HCT116 (cell line): ENCODE data around the gene SPATA20. TPM values are rescaled to one million over a fixed set of nuclear protein-coding genes. Genes with fewer than 3 reads are reported as not detected.

Experiments used
- ATAC-seq: fragments of 200-7000 bp; cut with Tn5 transposase; 2 replicates; pipeline ENCODE4 v1.9.1; 2020; ENCODE audit warnings: mild to moderate bottlenecking, moderate library complexity
- BruUV-seq: library from RNA; stranded (reverse); fragments of 400-500 nt; replicated peaks from 2 replicates; lab custom pipeline; 2021; lab: Mats Ljungman, UMichigan
- CTCF ChIA-PET: fragments of 300-600 bp; sonication (Branson Sonifier 250); formaldehyde crosslinking; loops from one replicate; lab custom pipeline; 2021; ENCODE audit warnings: antibody characterized with exemption; lab: Charles Lee
- POLR2A ChIA-PET: fragments of 300-600, 350-600 bp; sonication (Branson Sonifier 250); formaldehyde crosslinking; loops from one replicate; lab custom pipeline; 2021; ENCODE audit warnings: antibody characterized with exemption; lab: Charles Lee
- RAD21 ChIA-PET, 2 experiments: fragments of 300-600 bp; sonication (Branson Sonifier 250); formaldehyde crosslinking; loops; one replicate each; lab custom pipeline; 2023; ENCODE audit warnings: low total read pairs in 2 of 2; ENCODE audit not compliant: uncharacterized antibody in 2 of 2, unreplicated experiment in 2 of 2, low non-redundant PET in 1 of 2; lab: Charles Lee
- DNase-seq: peaks from one replicate; pipeline ENCODE4 v3.0.0-alpha.2; 2010; ENCODE audit warnings: low read depth, low spot score
- H2AFZ ChIP-seq: fragments of 200-600 bp; shearing (Covaris generic), sonication (generic); 2 replicates; pipeline ENCODE4 v1.6.1; 2017; ENCODE audit warnings: low read depth, mixed run types, mixed read lengths, antibody characterized with exemption, low read length; ENCODE audit not compliant: poor library complexity, severe bottlenecking
- H3K27ac ChIP-seq: 2 replicates; pipeline ENCODE4 v1.5.1; 2012; ENCODE audit warnings: low read depth, low read length
- H3K27me3 ChIP-seq: fragments of 200-600 bp; sonication (generic); 2 replicates; pipeline ENCODE4 v1.6.1; 2016; ENCODE audit warnings: mixed run types, low read length, mixed read lengths; ENCODE audit not compliant: insufficient read depth
- H3K36me3 ChIP-seq, 2 experiments: fragments of 200-500 bp in 1 of 2; fragments of 200-600 bp in 1 of 2; sonication (Bioruptor generic) in 1 of 2; sonication (generic) in 1 of 2; 2 replicates each; pipeline versions ENCODE4 v1.5.1 to v1.6.1; 2014 to 2016; ENCODE audit warnings: low read length in 2 of 2, inconsistent platforms in 1 of 2, mixed read lengths in 1 of 2, mixed run types in 1 of 2; ENCODE audit not compliant: insufficient read depth in 2 of 2, control insufficient read depth in 1 of 2
- H3K4me1 ChIP-seq, 2 experiments: fragments of 200-600 bp in 1 of 2; sonication (generic) in 1 of 2; 2 replicates each; pipeline versions ENCODE4 v1.5.1 to v1.6.1; 2012 to 2017; ENCODE audit warnings: low read length in 2 of 2, inconsistent platforms in 1 of 2, mild to moderate bottlenecking in 1 of 2, mixed read lengths in 1 of 2, mixed run types in 1 of 2, moderate library complexity in 1 of 2; ENCODE audit not compliant: insufficient read depth in 2 of 2, control insufficient read depth in 1 of 2
- H3K4me2 ChIP-seq: fragments of 200-600 bp; sonication (generic); 2 replicates; pipeline ENCODE4 v1.6.1; 2017; ENCODE audit warnings: mixed run types, low read length, mixed read lengths
- H3K4me3 ChIP-seq, 2 experiments: fragments of 200-600 bp in 1 of 2; sonication (generic) in 1 of 2; replicated peaks in 1 of 2; 2 replicates each; pipeline ENCODE4 v1.5.1; 2011 to 2016; ENCODE audit warnings: low read length in 2 of 2, control low read depth in 1 of 2, low read depth in 1 of 2, mild to moderate bottlenecking in 1 of 2, mixed read lengths in 1 of 2, mixed run types in 1 of 2
- H3K79me2 ChIP-seq: fragments of 200-600 bp; sonication (generic); 2 replicates; pipeline ENCODE4 v1.6.1; 2017; ENCODE audit warnings: mild to moderate bottlenecking, mixed run types, low read length, moderate library complexity, mixed read lengths; ENCODE audit not compliant: insufficient read depth
- H3K9ac ChIP-seq: fragments of 200-600 bp; sonication (generic); 2 replicates; pipeline ENCODE4 v1.6.1; 2016; ENCODE audit warnings: low read length, mixed read lengths
- H3K9me2 ChIP-seq: fragments of 200-600 bp; sonication (generic), shearing (Covaris generic); 2 replicates; pipeline ENCODE4 v1.6.1; 2017; ENCODE audit warnings: mixed run types, mild to moderate bottlenecking, moderate library complexity; ENCODE audit not compliant: insufficient read depth
- H3K9me3 ChIP-seq, 2 experiments: fragments of 200-500 bp in 1 of 2; fragments of 200-600 bp in 1 of 2; sonication (Bioruptor generic) in 1 of 2; sonication (generic) in 1 of 2; 2 replicates each; pipeline ENCODE4 v1.6.1; 2014 to 2017; ENCODE audit warnings: low read length in 2 of 2, mixed read lengths in 2 of 2, inconsistent platforms in 1 of 2, low read depth in 1 of 2, mild to moderate bottlenecking in 1 of 2, mixed run types in 1 of 2, moderate library complexity in 1 of 2; ENCODE audit not compliant: control insufficient read depth in 1 of 2, insufficient read depth in 1 of 2
- H4K20me1 ChIP-seq: fragments of 200-600 bp; sonication (generic), shearing (Covaris generic); 2 replicates; pipeline ENCODE4 v1.6.1; 2017; ENCODE audit warnings: mixed run types, mild to moderate bottlenecking, moderate library complexity; ENCODE audit not compliant: insufficient read depth
- CBX3 ChIP-seq: IDR thresholded peaks from 2 replicates; pipeline ENCODE4 v1.6.1; 2012; ENCODE audit warnings: low read depth
- CEBPB ChIP-seq: IDR thresholded peaks from 2 replicates; pipeline ENCODE4 v1.6.1; 2012; ENCODE audit warnings: low read depth
- EZH2 ChIP-seq: fragments of 200-600 bp; sonication (generic); IDR thresholded peaks from 2 replicates; pipeline ENCODE4 v1.6.1; 2017; ENCODE audit warnings: antibody characterized with exemption, mixed run types
- EZH2phosphoT487 ChIP-seq: fragments of 200-600 bp; IDR thresholded peaks from 2 replicates; pipeline ENCODE4 v1.6.1; 2018; ENCODE audit warnings: antibody characterized with exemption, borderline replicate concordance
- FOSL1 ChIP-seq: IDR thresholded peaks from 2 replicates; pipeline ENCODE4 v1.6.1; 2012; ENCODE audit warnings: low read depth
- JUND ChIP-seq: IDR thresholded peaks from 2 replicates; pipeline ENCODE4 v1.6.1; 2012
- POLR2A ChIP-seq: IDR thresholded peaks from 2 replicates; pipeline ENCODE4 v1.7.0; 2011; ENCODE audit warnings: borderline replicate concordance; ENCODE audit not compliant: insufficient read depth, insufficient read length; ENCODE audit errors: extremely low read depth
- POLR2AphosphoS5 ChIP-seq: IDR thresholded peaks from 2 replicates; pipeline ENCODE4 v1.6.1; 2011; ENCODE audit warnings: mild to moderate bottlenecking, low read depth, low read length, moderate library complexity
- RAD21 ChIP-seq: IDR thresholded peaks from 2 replicates; pipeline ENCODE4 v1.6.1; 2012; ENCODE audit warnings: low read depth, mild to moderate bottlenecking
- SIN3A ChIP-seq: IDR thresholded peaks from 2 replicates; pipeline ENCODE4 v1.6.1; 2012; ENCODE audit warnings: low read depth
- SP1 ChIP-seq: IDR thresholded peaks from 2 replicates; pipeline ENCODE4 v1.6.1; 2012; ENCODE audit warnings: low read depth
- SRF ChIP-seq: IDR thresholded peaks from 2 replicates; pipeline ENCODE4 v1.6.1; 2012; ENCODE audit warnings: low read depth
- TCF7L2 ChIP-seq: IDR thresholded peaks from 2 replicates; pipeline ENCODE4 v1.7.0; 2011; ENCODE audit warnings: borderline replicate concordance, inconsistent platforms; ENCODE audit not compliant: insufficient read depth, insufficient read length; ENCODE audit errors: extremely low read depth
- ZFX ChIP-seq: fragments of 450-650 bp; IDR thresholded peaks from 2 replicates; pipeline ENCODE4 v1.6.1; 2017
- ZNF274 ChIP-seq: fragments of 200-500 bp; sonication (Bioruptor generic); IDR thresholded peaks from 2 replicates; pipeline ENCODE4 v1.6.1; 2014; ENCODE audit warnings: mild to moderate bottlenecking, low read depth, low read length, inconsistent platforms
- intact Hi-C: fragments of 100-400 bp; cut with micrococcal nuclease; formaldehyde crosslinking; loops from 2 replicates; pipeline ENCODE4 v1.10.0; 2022
- total RNA-seq: library from RNA; stranded (reverse); gene quantifications from one replicate; pipeline ENCODE4 v1.2.1, GENCODE V29; 2021; ENCODE audit not compliant: unreplicated experiment
- TF ChIP-seq, protein P1 (sequence below): IDR thresholded peaks from 2 replicates; pipeline ENCODE4 v1.6.1; 2012; ENCODE audit warnings: low read depth
- TF ChIP-seq, protein P2 (sequence below): IDR thresholded peaks from 2 replicates; pipeline ENCODE4 v1.6.1; 2012
- TF ChIP-seq, protein P3 (sequence below): IDR thresholded peaks from 2 replicates; pipeline ENCODE4 v1.6.1; 2012

The SPATA20 gene
- total RNA-seq, 1 experiment from 2014 or later, result 57.5 TPM

DNA sequence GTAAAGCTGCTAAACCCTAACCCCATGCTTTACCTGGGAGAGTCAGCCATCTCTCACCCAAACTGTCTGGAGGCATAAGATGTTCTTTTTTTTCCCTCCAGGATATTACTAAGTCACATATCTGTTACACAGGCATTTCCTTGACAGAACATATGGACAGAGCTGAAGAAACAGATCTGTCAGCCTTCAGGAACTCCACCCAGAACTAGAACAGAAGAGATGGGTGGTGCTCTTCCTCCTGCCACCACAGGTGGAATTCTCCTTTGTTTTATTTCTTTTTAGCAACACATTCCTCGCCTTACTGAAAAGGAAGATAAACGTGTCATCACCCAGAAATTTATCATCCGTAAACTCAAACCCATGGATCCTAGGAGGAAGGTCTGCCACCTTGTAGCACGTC is 30.0 kb upstream of the SPATA20 start:
- H3K79me2 ChIP-seq, result no peaks in the 10 kb centered on the region
- no peak overlapping the region for H3K9ac ChIP-seq
- no peaks in the 10 kb centered on the region for H3K9me3 ChIP-seq
- DNase-seq (no peak), ATAC-seq (no peak)
- no peak overlapping the region for H3K4me3 ChIP-seq
- TF ChIP-seq JUND, result no peak
- no peak for TF ChIP-seq ZFX
- TF ChIP-seq TCF7L2, result no peak
- H3K27ac ChIP-seq, result no peak overlapping the region
- no peaks in the 10 kb centered on the region for H3K36me3 ChIP-seq
- intact Hi-C loops, result no loop called here
- H3K9me2 ChIP-seq, result no peaks in the 10 kb centered on the region
- peaks cover 0 to 6% of the 10 kb centered on the region in 2 experiments; a peak in 1 of 4 replicates for H3K4me1 ChIP-seq
- no peak overlapping the region for H2AFZ ChIP-seq
- no peak overlapping the region for H3K4me2 ChIP-seq
- no peaks in the 10 kb centered on the region for H4K20me1 ChIP-seq
- ChIA-PET POLR2A (no interaction called here), RAD21 (no interaction called here), CTCF (interaction anchor here (0.8 kb wide), 1 partner anchor 15 kb away, joined by 3 read pairs; no protein-coding TSS in a partner anchor)
- H3K27me3 ChIP-seq, result no peaks in the 10 kb centered on the region
- no TSS peak for BruUV-seq

DNA sequence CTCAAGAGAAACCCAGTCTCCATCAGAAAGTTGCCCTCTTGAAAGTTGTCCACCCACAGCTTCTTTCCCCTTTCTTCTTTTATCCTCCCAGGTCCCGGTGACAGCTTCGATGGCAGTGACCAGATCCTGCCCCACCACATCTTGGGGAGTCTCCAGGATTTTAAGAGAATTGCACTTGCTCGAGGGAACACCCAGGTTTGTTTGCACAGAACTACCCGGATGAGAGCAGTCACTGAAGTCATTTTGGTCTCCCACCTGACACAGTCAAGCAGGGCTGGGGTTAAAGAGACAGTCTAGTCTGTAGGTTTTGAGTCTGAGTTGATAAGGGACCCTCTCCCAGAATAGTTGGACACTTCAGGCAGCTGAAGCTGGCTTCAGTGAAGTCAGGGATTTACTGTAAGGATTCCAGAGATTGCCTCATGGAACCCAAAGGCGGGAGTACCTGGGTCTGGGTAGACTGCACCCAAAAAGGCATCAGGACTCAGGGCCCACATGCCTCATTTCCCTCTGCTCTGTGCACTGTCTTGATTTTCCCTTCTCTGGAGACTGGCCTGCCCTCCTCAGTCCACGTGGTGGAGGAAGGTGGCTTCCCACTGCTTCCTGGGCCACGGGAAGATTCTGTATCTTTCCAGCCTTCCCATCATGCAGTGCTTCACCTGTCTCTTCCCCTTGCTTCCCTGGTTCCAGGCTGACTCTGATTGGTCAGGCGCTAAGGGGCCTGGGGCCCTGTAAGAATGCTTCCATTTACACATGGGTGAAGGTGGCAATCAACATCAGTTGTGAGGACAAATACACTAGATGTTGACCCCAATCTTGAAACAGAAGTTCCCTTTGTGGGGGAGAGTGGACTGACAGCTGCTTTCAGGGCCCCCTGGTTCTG is 29.2 kb upstream of the SPATA20 start:
- ChIA-PET POLR2A (no interaction called here), RAD21 (no interaction called here), CTCF (interaction anchor here (0.8 kb wide), 1 partner anchor 16 kb away, joined by 3 read pairs; no protein-coding TSS in a partner anchor)
- Histone ChIP-seq H4K20me1 (no peaks in the 10 kb centered on the region), H3K9me2 (no peaks in the 10 kb centered on the region), H2AFZ (peak overlapping the region; percentile 41), H3K27me3 (no peaks in the 10 kb centered on the region), H3K4me1 (peaks cover 0 to 6% of the 10 kb centered on the region in 2 experiments; a peak in 1 of 4 replicates), H3K79me2 (no peaks in the 10 kb centered on the region), H3K36me3 (no peaks in the 10 kb centered on the region), H3K27ac (no peak overlapping the region), H3K4me2 (no peak overlapping the region; the same call in 1 of the 2 replicates), H3K9me3 (no peaks in the 10 kb centered on the region), H3K9ac (no peak overlapping the region), H3K4me3 (no peak overlapping the region)
- BruUV-seq, result no TSS peak
- peak; percentile 68 for ATAC-seq
- DNase-seq, result no peak
- TF ChIP-seq SRF, result no peak
- no peak for TF ChIP-seq RAD21
- TF ChIP-seq, protein P1, sequence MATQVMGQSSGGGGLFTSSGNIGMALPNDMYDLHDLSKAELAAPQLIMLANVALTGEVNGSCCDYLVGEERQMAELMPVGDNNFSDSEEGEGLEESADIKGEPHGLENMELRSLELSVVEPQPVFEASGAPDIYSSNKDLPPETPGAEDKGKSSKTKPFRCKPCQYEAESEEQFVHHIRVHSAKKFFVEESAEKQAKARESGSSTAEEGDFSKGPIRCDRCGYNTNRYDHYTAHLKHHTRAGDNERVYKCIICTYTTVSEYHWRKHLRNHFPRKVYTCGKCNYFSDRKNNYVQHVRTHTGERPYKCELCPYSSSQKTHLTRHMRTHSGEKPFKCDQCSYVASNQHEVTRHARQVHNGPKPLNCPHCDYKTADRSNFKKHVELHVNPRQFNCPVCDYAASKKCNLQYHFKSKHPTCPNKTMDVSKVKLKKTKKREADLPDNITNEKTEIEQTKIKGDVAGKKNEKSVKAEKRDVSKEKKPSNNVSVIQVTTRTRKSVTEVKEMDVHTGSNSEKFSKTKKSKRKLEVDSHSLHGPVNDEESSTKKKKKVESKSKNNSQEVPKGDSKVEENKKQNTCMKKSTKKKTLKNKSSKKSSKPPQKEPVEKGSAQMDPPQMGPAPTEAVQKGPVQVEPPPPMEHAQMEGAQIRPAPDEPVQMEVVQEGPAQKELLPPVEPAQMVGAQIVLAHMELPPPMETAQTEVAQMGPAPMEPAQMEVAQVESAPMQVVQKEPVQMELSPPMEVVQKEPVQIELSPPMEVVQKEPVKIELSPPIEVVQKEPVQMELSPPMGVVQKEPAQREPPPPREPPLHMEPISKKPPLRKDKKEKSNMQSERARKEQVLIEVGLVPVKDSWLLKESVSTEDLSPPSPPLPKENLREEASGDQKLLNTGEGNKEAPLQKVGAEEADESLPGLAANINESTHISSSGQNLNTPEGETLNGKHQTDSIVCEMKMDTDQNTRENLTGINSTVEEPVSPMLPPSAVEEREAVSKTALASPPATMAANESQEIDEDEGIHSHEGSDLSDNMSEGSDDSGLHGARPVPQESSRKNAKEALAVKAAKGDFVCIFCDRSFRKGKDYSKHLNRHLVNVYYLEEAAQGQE, result no peak
- no peak for TF ChIP-seq ZNF274
- TF ChIP-seq JUND, result no peak
- TF ChIP-seq CBX3, result no peak
- TF ChIP-seq FOSL1, result no peak
- TF ChIP-seq TCF7L2, result no peak
- TF ChIP-seq, protein P2, sequence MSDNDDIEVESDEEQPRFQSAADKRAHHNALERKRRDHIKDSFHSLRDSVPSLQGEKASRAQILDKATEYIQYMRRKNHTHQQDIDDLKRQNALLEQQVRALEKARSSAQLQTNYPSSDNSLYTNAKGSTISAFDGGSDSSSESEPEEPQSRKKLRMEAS, result no peak
- no peak for TF ChIP-seq POLR2A
- no peak for TF ChIP-seq EZH2phosphoT487
- TF ChIP-seq, protein P3, sequence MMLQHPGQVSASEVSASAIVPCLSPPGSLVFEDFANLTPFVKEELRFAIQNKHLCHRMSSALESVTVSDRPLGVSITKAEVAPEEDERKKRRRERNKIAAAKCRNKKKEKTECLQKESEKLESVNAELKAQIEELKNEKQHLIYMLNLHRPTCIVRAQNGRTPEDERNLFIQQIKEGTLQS, result no peak
- TF ChIP-seq POLR2AphosphoS5, result no peak
- no peak for TF ChIP-seq CEBPB
- no peak for TF ChIP-seq SP1
- TF ChIP-seq SIN3A, result no peak
- TF ChIP-seq EZH2, result no peak
- intact Hi-C loops, result no loop called here
